Dedifferentiated amniotic fluid mesenchymal stem cell (primary cell): ENCODE results near the gene C11orf71.
A peak's percentile ranks its signal among the peaks of the same experiment; 100 is the strongest.

Source experiments
- DNase-seq: peaks from one replicate; pipeline ENCODE4 v3.0.0-alpha.2; 2016; ENCODE audit errors: extremely low spot score

The C11orf71 gene

DNA sequence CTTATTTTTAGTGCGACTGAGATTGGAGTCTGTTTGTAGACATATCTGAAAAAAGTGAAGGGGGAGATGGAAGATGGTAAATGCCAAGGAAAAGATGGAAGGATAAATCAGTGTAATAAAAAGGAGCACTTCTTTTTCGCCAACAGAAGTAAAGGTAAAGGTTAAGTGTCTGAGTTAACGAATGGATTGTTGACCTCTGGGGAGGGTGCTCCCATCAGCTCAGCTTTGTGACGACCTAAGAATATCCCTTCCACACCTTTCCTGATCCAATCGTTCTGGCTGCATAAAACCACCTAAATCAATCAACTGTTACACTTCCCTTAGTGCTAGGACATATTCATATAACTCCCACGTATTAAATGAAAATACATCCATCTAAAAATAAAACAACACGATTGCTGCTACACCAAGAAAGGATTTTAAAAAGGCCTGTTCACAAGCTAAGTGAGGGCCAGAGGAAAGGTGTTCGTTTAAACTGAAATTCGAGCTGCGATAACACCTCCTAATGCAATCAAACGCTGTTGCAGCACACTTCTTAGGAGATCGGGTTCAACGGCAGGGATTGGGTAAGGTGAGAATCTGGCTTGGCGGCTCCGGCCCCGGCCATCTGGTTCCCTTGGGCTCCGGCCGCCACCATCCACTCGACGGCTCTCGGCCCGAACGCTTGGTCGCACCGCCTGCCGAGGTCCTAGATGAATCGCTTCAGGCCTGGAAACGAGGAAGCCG is 658 bp downstream of the C11orf71 start:
- no peak for DNase-seq

DNA sequence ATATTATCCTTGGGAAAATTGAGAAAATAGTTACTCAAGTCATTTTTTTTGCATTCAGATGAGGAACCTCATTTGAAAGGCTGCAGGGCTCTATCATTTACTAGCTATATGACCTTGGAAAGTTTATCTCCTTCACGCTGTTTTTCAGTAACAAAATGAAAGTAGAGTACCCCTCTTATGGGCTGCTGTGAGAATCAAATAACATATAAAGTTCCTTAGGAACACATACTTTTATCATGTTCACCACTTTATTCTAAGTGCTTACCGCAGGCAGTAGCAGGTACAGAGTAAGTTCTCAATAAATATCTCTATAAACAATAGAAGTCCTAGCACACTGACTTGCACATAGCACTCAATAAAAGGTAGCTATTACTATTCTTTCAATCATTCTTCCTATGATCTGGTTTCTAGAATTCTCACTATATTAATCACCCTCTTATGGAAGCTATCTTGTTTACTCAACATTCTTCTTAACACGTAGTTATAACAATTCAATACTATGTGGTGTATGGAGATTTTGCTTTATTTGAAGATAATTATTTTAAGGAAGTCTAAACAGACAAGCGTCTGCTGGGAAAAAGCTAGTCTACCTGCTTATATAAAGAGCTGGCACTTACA is 1.9 kb downstream of the C11orf71 start:
- no peak for DNase-seq

DNA sequence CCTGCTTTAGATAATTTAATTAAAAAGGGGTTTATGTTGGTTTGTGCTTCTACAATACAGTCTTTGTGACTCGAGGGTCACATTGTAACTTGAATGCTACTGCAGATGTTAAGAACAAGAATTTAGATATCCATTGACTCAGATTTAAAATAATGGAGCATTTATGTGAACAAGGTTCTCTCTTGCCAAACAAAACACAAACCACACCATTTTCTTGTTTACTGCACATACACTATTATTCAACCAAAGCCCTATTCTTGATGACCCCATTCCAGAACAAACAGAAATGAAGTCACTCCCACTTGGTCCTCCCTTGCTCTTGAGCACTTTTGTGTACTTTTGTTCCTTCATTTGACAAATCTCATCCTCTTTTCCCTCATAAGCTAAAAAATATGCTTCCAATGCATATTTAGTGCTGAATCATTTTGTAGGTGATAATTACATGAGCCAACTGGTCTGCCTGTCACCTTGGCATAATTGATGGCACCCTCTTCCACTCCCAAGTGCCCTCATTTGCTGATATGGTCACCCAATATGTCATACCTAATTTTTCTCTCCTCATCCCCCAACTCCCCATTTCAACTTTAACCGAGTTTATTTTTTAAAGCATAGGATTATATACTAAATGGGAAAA is 2.8 kb downstream of the C11orf71 start:
- no peak for DNase-seq

DNA sequence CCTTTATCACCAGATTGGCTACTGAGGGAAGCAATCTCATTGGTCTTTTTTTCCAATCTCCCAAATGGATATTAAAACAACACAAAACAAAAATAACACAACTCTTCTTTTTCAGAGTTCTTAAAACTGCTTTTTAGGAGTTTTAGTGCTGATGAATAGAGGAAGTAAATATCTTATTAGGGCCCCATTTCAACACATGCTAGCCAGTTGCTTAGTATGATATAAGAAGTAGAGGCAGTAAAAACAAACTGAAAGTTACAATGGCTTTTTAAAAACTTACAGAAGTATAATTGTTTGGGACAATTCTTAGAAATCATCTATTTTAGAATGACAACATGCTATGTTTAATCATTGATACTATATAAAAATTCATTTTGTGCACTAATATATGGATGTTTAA is 3.4 kb downstream of the C11orf71 start:
- no peak for DNase-seq

DNA sequence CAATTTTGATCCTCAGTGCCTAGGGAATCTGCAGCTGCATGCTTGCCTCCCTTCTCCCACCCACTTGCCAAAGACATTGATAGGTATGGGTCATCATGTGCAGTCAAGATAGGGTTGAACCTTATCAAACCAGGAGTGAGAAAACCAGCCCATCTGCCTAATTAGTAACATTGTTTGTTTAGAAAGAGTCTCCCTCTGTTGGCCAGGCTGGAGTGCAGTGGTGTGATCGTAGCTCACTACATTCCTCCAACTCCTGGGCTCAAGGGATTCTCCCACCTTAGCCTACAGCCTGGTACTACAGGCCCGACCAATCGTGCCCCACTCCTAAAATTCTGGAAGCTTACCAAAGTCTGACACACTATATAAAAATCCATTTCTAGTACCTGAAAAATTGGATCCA is 4.6 kb downstream of the C11orf71 start:
- no peak for DNase-seq

DNA sequence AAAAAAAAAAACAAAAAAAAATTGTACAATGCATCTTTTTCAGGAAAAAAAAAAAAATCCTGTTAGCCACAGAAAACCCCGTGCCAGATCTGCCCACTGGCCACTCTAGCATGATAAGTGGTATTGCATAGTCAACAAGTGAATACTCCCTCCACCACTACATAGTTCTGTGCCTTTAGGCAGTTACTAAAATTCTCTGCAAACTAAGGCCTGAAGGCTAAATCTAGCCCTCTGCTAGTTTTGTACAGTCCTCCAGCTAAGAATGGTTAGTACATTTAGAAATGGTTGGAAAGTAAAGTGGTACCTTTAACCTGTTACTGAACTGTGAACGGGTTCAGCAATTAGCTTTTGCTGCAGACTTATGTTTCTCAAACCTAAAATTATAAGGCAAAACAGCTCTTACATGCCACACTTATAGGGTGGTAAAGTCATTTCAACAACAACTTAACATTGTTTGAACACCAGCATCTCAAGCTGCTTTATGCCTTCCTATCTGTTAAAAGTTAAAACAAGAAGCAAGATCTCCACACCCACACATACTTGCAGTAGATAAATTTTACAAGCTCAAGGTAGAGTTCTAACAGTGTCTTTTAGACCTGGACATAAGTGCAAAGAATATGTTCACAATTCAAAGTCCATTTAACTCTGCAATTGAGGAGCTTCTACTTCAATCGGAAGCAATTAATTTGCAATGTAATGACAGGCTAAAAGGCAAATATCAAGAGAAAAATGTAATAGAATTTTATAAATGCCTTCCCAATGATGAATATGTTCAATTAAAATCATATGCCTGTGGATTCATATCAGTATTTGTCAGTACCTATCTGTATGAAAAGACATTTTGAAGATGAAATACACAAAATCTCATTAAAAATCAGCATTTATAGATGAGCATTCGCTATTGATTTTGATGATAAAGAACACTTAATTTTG is 7.3 kb downstream of the C11orf71 start:
- no peak for DNase-seq

DNA sequence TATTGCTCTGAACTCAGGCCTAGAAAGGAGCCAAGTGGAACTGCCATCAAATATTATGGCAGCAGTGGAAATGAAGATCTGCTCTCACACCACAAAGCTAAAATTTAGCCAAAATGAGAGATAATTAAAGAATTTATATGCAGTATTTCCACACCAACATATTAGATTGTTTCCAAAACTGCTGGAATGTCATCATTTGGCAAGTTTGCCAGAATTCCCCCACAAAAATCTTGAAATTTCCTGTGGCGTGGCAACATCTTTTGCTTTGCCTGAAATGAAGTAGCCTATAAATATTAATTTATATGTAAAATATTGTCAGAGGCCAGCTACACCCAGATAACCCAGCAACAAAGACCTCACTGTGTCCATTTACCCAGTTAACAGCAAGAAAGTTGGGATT is 13.8 kb downstream of the C11orf71 start:
- DNase-seq, result no peak

DNA sequence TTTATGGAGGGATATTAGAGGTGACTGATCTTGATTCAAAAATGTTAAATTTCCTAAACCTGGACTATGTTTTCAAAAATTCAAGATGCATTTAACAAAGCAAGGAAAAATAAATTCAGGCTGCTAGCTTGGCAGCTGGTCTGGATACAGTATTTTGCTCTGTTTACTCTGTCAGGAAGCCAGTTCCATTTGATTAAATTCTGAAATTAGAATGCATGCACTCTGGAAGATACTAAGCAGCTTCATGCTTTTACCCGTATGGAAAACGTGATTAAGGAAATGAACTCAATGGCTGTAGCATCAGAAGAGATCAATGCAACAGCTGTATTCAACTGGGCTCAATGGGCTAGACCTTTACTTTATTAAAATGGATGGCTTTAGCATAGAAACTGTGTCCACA is 14.2 kb downstream of the C11orf71 start:
- DNase-seq, result no peak

DNA sequence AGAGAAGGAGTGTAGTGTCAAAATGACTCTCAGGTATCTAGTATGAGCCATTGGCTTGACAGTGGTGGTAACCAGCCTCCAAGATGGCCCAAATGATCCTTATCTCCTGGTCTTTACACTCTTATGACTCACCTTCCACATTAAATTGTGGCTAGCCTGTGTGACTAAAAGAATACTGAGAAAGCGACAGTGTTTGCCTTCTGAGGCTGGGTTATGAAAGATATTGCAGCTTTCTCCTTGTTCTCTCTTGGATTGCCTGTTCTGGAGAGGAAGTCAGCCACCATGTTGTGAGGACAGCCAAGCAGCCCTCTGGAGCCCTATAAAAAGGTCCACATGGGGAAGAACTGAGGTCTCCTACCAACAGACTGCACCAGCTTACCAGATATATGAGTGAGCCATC is 15.8 kb downstream of the C11orf71 start:
- no peak for DNase-seq

DNA sequence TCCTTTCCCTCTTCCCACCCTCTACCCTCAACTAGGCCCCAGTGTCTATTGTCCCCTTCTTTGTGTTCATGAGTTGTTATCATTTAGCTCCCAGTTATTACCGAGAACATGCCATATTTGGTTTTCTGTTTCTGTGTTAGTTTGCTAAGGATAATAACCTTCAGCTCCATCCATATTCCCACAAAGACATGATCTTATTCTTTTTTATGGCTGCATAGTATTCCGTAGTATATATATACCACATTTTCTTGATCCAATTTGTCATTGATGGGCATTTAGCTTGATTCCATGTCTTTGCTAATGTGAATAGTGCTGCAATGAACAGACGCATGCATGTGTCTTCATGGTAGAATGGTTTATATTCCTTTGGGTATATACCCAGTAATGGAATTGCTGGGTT is 17.8 kb downstream of the C11orf71 start:
- DNase-seq, result no peak

DNA sequence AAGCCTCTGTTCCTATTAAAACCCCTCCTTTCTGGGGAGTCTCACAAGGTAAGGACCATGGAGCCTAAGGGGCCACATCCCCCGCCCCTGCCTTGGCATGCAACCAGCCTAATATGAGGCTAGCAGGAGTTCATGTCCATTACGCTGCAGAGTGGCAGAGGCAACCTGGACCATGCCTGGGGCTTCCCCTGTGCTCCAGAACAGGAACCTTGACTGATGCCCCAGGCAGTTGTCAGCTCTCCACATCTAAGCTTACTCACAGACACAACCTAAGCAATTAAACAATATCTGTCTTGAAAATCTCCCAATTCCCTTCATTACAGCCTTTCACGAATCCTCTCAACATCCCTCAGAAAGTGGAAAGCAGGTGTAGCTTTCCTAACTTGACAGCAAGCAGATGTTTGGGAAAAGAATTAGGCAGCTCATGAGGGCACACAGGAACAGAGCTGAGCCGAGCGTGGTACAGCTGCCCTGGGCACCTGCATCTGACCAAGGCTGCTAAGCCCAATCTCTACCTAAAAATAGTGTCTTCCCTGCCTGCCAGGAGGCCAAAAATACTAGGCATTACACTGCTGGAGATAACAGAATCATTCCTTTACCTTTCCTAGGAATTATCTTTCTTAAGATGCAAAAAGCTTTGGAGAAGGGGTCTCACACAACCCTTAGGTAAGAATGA is 20.8 kb downstream of the C11orf71 start:
- DNase-seq, result no peak

DNA sequence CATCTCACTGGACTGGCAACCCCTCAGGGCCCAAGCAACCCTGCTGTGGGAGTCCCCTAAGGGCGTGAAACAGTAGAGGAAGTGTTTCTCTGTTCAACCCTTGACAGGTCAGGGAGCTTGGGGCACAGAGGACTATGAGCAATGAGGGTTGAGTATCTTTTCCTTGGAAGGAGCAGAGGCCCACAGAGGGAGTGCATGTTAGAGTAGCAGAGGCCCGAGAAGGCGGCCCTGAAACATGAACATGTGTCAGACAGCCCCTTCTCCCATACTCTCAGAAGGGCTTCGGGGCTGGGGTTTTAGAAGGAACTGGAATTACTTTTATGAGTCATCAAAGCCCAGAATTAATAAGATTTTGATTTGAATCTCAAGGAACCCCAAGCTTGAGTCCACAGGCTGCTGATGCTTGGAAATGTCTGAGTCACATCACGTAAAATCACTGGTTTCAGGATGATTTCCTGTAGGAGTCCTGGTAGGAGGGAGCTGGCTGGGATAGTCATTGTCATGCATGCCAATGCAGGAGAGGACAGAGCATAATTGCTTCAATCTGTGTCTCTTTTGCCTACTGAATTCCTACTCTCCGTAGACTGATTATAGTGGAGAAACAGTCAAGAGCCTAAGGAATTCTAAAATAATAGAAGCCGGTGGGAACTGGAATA is 22.6 kb downstream of the C11orf71 start:
- peak; percentile 86 for DNase-seq

DNA sequence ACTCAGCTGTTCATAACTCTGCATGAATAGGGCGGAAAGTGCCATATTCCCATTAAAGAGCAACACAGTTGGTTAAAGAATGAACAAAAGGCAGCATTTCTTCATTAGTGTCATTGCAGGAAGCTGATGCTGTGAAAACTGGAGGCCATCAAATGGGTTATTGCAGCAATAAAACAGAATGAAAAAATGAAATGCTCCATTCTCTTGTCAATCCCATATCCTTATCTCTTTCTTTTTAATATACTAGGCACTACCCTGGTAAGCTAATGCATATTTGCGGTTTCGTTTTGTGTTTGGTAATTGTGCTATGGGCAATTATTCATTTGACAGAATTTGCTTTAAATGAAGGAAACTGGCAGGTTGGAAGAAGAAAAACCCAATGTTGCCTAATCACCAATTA is 25.3 kb downstream of the C11orf71 start:
- no peak for DNase-seq

DNA sequence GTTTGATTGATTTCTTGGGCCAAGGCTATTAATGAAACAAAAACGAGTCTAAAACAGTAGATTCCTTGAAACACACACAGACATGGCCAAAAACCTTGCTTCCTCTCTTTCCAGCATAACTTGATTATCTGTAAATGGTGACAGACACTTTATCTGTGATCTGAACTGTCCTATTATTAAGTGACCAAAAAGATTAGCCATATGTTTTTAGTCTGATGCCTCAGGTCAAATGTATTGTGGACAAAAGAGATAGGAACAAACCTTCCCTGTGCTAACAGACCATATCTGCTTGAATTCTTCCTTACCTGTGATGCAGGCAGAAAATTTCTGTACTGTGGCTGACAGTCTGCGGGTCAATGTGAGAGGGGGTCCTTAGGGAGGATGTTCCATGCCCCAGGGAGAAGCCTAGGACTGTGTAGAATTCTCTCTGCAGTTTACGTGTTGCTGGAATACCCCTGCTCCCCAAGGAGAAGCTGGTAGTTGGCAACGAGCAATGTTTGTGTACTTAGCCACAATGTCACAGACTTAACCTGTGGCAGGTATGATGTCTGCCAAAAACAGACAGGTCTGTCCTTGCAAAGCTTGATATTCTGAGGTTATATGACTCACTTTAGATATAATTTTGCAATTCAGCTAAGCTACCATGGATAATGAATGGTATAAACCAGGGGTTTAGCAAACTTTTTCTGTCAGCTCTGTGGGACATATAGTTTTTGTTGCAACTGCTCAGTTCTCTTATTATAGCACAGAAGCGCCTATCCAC is 31.2 kb downstream of the C11orf71 start:
- no peak for DNase-seq

DNA sequence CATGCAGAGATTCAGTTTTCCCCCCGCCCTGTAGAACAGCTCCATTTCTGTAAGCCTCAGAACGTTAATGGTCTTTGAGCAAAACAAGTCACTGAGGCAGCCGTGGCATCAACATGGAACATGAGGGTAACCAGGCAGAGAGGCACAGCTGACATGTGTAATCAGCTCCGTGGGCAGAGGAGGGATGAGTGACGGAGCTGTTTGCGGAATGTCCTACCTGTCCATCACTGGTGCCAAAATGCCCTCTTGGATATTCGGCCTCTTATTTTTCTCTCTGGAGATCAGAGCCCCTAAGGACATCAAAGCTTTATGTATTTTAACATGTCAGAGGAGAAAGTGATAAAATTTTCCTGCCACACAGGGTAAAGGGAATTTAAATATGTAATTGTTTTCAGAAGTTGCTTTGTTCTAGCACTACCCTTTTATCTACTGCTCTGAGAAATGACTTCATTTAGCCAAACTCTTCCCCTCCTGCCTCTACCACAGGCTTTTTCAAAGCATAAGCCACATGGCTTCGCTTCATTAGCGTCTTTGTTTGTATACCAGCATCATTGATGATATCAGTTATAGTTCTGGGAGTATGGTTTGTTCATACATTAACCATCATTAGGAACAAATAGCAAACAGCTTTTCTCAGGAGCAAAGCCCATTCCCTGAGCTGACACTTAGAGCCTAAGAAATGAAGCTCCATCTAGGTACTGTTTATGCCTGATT is 32.9 kb downstream of the C11orf71 start:
- no peak for DNase-seq

DNA sequence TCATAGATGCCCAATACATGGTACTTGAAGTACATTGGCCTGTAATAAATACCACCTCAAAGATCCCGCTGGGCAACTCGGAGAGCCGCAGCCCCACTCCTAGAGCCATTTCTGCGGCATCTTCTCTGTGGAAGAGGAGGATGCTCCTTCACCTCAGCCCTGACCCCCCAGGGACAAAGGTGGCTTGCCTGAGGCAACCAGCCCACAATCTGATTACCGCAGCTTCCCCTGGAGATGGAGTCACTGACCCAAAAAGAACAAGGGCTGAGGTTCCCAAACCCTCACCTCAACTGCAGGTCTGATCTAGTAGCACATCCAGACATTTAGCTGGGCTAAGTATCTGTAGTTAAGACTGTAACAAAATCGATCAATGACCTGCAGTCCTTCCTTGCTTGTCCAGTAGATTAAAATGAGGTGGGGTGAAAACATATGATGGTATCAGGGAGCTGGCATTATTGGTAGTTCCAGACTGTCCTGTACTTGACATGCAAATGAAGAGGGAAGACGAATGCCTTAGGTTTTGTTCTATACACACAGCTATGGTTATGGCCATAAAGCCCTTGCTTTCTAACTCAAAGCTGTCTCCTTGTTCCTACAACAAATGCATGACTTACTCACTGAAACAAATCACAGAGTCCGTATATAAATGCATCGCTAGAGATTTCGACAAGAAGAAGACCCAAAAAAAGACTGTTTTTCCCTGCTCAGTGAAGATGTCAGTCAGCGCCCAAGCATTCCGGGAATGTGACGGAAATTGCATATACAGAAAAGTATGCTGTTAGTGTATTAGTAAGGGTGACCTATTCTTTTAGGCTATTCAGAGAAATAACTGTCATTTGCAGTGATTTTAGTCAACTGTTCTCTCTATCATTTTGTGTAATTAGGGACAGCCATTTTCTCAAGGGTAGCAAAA is 33.7 kb downstream of the C11orf71 start:
- peak; percentile 86 for DNase-seq

DNA sequence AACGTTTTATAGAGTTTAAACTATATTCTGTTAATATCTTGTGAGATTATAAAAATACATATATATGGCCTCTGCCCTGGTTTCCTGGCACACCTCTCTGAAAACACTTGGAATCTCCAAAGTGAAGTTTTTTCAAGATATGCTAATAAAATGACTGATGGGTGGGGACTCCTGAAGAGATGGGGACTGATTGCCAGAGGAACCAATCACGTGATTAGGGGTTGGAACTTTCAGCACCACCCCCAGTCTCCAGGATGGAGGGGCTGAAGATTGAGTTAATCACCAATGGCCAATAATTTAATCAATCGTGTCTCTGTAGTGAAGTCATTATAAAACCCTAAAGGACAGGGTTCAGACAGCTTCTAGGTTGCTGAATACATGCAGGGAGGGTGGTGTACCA is 37.4 kb downstream of the C11orf71 start:
- no peak for DNase-seq

DNA sequence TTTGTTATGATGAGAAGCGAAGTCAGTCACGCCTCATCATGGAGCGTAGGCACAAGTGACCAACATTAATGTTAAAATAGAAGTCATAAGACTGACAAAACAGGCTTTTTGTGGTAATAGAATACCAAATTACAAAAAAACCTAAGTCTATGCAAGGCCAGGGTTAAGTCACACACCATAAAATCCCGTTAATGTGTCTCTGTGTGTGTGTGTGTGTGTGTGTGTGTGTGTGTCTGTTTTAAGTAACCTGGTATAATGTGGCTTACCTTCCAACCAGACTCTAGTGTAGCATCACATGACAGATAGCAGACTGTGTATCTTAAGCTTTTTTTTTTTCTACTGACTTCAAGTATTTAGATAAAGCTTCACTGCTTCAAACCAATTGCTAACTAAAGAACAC is 38.0 kb downstream of the C11orf71 start:
- no peak for DNase-seq

DNA sequence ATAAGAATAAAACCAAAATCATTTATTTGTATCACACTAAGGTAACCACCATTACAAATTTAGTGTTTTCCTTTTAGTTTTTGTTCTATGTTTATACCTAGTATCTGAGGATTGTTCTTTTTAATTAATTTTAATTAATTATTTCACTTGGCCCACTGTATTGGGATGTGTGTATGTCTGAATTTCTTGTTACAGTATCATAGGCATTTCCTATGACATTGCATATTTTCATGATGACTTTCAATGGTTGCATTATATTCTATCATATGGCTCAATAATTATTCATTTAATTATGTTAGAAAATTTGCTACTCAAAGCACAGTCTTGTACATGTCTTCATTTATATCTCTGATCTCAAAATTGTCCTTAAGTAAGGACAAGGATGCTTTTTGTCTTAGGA is 41.0 kb downstream of the C11orf71 start:
- no peak for DNase-seq
